ENCODE measurements around the gene LINGO3.

The LINGO3 gene

GRCh38 chr19:2270423-2271233 lies 37.3 kb downstream of the LINGO3 start:
- TF ChIP-seq CTCF (IDR thresholded peaks at IDR 0.05; ENCODE audit: extremely low read depth, insufficient read depth, missing control alignments), result no peak
- in situ Hi-C loops (cut with MboI; ENCODE audit: low pct_unique_long_range_greater_than_20kb, low sequenced_read_pairs, unreplicated experiment), result loop anchor here (25.0 kb wide), 1 partner anchor 342 kb away; no protein-coding TSS in a partner anchor
- DNase-seq (ENCODE audit: low spot score), result peak; percentile 91

GRCh38 chr19:2270157-2270422 lies 37.9 kb downstream of the LINGO3 start:
- TF ChIP-seq CTCF (IDR thresholded peaks at IDR 0.05; ENCODE audit: extremely low read depth, insufficient read depth, missing control alignments), result no peak
- DNase-seq (ENCODE audit: low spot score), result no peak
- in situ Hi-C loops (cut with MboI; ENCODE audit: low pct_unique_long_range_greater_than_20kb, low sequenced_read_pairs, unreplicated experiment), result loop anchor here (25.0 kb wide), 1 partner anchor 342 kb away; no protein-coding TSS in a partner anchor

- DNase-seq (ENCODE audit: low spot score), result peak; percentile 100
- TF ChIP-seq CTCF (IDR thresholded peaks at IDR 0.05; ENCODE audit: extremely low read depth, insufficient read depth, missing control alignments), result peak; percentile 15
- in situ Hi-C loops (cut with MboI; ENCODE audit: low pct_unique_long_range_greater_than_20kb, low sequenced_read_pairs, unreplicated experiment), result loop anchor here (25.0 kb wide), 1 partner anchor 343 kb away; no protein-coding TSS in a partner anchor
Measured at GRCh38 chr19:2269244-2270156, 38.5 kb downstream of the LINGO3 start.

- TF ChIP-seq CTCF (IDR thresholded peaks at IDR 0.05; ENCODE audit: extremely low read depth, insufficient read depth, missing control alignments), result no peak
- in situ Hi-C loops (cut with MboI; ENCODE audit: low pct_unique_long_range_greater_than_20kb, low sequenced_read_pairs, unreplicated experiment), result loop anchor here (25.0 kb wide), 1 partner anchor 343 kb away; no protein-coding TSS in a partner anchor
- DNase-seq (ENCODE audit: low spot score), result no peak
Measured at GRCh38 chr19:2268861-2269243, 39.1 kb downstream of the LINGO3 start.

GRCh38 chr19:2268480-2268830 lies 39.5 kb downstream of the LINGO3 start:
- no peak for DNase-seq (ENCODE audit: low spot score)
- TF ChIP-seq CTCF (IDR thresholded peaks at IDR 0.05; ENCODE audit: extremely low read depth, insufficient read depth, missing control alignments), result no peak
- in situ Hi-C loops (cut with MboI; ENCODE audit: low pct_unique_long_range_greater_than_20kb, low sequenced_read_pairs, unreplicated experiment), result loop anchor here (25.0 kb wide), 1 partner anchor 344 kb away; no protein-coding TSS in a partner anchor

GRCh38 chr19:2266183-2266993 lies 41.6 kb downstream of the LINGO3 start:
- in situ Hi-C loops (cut with MboI; ENCODE audit: low pct_unique_long_range_greater_than_20kb, low sequenced_read_pairs, unreplicated experiment), result loop anchor here (25.0 kb wide), 1 partner anchor 346 kb away; no protein-coding TSS in a partner anchor
- TF ChIP-seq CTCF (IDR thresholded peaks at IDR 0.05; ENCODE audit: extremely low read depth, insufficient read depth, missing control alignments), result no peak
- DNase-seq (ENCODE audit: low spot score), result no peak
